ENCODE results near the gene DUOXA1. TPM values are rescaled to one million over a fixed set of nuclear protein-coding genes. Genes with fewer than 3 reads are reported as not detected.

The DUOXA1 gene
- total and polyA plus RNA-seq, 9 donors: 0.30 to 4.1 (median 0.77) TPM

DNA sequence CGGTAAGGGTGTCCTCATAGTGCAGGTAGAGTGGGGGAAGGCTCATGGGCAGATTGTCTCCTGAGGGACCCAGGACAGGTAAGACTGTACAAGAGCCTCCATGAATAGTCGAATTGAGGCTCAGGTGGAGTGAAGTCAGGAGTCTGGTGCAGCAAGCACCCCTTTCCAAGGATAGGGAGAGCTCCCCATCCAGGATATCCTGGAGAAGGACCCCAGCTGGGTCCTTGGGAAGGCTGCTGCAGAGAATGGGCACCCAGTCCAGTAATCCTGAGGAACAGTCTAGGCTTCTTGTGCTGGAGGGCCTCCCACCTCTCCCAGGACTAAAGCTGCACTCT, 15.0 kb downstream of the DUOXA1 start:
- Histone ChIP-seq H3K36me3 (no peaks in the 10 kb centered on the region), H3K27ac (no peak overlapping the region), H3K27me3 (no peaks in the 10 kb centered on the region), H3K9me3 (no peaks in the 10 kb centered on the region), H3K4me1 (ENCODE audit: insufficient read depth) (peaks cover 2% of the 10 kb centered on the region), H3K4me3 (no peak overlapping the region)
- intact Hi-C loops (cut with DNase I): no loop called here
- DNase-seq: no peak
- WGBS, 3 donors: 5 to 20% (median 10%) methylated on average over 2 of the region's 2 CpGs
- no peak for TF ChIP-seq POLR2A (IDR thresholded peaks at IDR 0.05)
- no peak for TF ChIP-seq EP300 (IDR thresholded peaks at IDR 0.05)
- TF ChIP-seq, protein P1, sequence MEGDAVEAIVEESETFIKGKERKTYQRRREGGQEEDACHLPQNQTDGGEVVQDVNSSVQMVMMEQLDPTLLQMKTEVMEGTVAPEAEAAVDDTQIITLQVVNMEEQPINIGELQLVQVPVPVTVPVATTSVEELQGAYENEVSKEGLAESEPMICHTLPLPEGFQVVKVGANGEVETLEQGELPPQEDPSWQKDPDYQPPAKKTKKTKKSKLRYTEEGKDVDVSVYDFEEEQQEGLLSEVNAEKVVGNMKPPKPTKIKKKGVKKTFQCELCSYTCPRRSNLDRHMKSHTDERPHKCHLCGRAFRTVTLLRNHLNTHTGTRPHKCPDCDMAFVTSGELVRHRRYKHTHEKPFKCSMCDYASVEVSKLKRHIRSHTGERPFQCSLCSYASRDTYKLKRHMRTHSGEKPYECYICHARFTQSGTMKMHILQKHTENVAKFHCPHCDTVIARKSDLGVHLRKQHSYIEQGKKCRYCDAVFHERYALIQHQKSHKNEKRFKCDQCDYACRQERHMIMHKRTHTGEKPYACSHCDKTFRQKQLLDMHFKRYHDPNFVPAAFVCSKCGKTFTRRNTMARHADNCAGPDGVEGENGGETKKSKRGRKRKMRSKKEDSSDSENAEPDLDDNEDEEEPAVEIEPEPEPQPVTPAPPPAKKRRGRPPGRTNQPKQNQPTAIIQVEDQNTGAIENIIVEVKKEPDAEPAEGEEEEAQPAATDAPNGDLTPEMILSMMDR (IDR thresholded peaks at IDR 0.05): no peak

DNA sequence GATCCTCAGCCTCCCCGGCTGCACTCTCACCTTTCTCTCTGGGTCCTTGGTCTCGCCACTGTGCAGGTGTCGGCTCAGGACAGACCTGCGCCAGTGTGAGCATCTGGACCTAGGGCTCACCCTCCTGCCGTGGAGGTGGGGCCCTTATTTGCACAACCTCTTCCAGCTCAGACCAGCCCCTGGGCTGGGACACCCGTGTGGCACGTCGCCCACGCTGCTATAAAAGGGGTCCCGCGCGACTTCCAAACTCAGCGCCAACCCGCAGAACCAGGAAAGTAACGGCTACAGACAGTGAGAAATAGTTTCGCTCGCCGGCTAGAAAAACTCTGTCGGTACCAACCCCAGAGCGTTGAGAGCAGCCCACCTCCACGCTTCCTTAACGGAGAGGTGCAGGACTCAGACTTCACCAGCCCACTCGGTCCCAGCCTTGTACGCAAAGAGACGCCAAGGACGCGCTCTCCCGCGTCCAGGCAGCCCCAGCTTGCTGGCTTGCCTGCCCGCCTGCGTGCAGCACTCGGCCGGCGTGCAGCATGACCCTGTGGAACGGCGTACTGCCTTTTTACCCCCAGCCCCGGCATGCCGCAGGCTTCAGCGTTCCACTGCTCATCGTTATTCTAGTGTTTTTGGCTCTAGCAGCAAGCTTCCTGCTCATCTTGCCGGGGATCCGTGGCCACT, 15.5 kb downstream of the DUOXA1 start, which contains the start of the genes DUOX2 and DUOXA2:
TSS of gene DUOX2 (minus strand) at position 97 of the 675 bp plus-strand sequence. CDS start 761 bp downstream, outside the sequence.
TSS of gene DUOXA2 (plus strand) at position 251 of the 675 bp plus-strand sequence. CDS start at position 531, 280 bp downstream.
- Histone ChIP-seq H3K4me3 (no peak within 1 kb of the TSS), H3K27me3 (no peaks in the 10 kb centered on the region)

DNA sequence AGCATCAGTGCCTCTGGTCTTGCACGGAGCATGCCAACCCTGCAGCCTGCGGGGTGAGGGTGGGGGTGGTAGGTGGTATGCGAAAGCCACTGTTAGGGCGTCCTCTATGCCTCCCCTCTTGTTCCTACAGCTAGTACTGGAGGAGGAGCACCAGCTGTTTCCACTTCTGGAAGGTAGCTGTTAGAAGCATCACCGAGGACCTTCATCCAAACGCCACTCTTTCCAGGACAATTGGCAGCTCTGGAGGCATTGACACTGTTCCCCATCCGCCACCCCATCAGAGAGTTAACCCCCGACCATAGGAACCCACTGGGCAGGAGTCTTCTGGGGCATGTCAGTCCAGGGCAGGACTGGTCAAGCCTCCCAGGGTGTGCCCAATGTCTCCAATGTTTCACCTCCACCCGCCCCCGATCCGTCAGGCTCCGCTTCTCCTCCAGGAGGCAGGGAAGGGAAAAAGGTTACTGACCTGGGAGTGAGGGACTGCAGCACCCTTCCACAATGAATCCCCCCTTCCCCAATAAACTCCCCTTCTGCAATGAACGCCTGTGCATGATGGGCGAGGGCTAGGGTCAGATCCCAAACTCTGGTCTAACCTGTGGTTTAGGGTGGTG, 16.2 kb downstream of the DUOXA1 start:
- Histone ChIP-seq H3K27ac (no peak overlapping the region), H3K9me3 (no peaks in the 10 kb centered on the region), H3K4me1 (ENCODE audit: insufficient read depth) (peaks cover 2% of the 10 kb centered on the region), H3K36me3 (no peaks in the 10 kb centered on the region), H3K27me3 (no peaks in the 10 kb centered on the region), H3K4me3 (no peak overlapping the region)
- DNase-seq: no peak
- intact Hi-C loops (cut with DNase I): no loop called here
- 4 to 13% (median 9%) methylated on average over 14 of the region's 14 CpGs for WGBS, 3 donors
- TF ChIP-seq, protein P1 (IDR thresholded peaks at IDR 0.05): no peak
- no peak for TF ChIP-seq POLR2A (IDR thresholded peaks at IDR 0.05)
- no peak for TF ChIP-seq EP300 (IDR thresholded peaks at IDR 0.05)

More for the DNA sequence above, 15.5 kb downstream of the DUOXA1 start, which contains the start of the genes DUOX2 and DUOXA2:
- Histone ChIP-seq H3K27ac (no peak within 1 kb of the TSS), H3K9me3 (no peaks in the 10 kb centered on the region), H3K36me3 (no peaks in the 10 kb centered on the region), H3K4me1 (ENCODE audit: insufficient read depth) (peaks cover 2% of the 10 kb centered on the region)
- no peak for DNase-seq
- intact Hi-C loops (cut with DNase I): no loop called here
- TF ChIP-seq, protein P1 (IDR thresholded peaks at IDR 0.05): no peak
- TF ChIP-seq POLR2A (IDR thresholded peaks at IDR 0.05) (no peak), EP300 (IDR thresholded peaks at IDR 0.05) (no peak)
- 1 to 3% (median 2%) methylated on average over 42 of the region's 42 CpGs for WGBS, 3 donors

DNA sequence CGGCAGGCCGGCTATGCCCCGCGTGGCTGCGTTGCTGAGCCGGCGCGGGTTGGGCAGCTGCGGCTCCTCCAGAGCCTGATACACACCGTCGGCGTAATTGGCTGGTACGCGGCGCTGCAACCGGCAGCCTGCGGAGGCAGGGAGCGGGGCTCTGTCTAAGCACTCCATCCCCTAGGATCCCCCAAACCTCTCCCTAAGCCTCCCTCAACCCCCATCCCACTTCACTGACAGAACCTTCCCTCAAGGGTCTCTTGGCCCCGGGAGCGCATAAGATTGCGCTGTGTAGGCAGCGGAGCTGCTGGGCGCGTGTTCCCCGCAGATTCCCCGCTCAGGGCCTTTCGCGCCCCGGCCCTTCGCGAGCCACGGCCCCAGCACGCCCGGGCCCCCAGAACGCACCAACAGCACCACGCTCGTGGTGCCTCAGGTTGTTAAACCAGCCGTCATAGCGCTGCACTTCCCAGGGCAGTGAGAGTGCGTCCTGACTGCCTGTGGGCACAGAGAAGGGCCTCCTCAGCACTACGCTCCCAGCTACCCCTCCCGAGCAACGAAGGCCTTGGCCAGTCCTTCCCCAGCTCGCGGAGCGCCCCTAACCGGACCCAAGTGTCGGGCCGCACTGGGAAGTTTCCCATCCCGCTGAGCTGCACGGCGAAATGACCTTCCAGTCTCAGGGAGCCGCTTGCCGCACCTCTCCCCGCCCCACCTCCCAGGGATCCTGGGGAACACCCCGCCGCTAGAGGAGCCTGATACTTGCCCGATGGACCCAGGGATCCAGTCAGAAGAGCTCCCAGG, 16.9 kb downstream of the DUOXA1 start:
- WGBS, 3 donors: 1 to 4% (median 1%) methylated on average over 37 to 58 of the region's 58 CpGs
- Histone ChIP-seq H3K9me3 (no peaks in the 10 kb centered on the region), H3K27me3 (no peaks in the 10 kb centered on the region), H3K4me3 (no peak overlapping the region), H3K36me3 (no peaks in the 10 kb centered on the region), H3K4me1 (ENCODE audit: insufficient read depth) (peaks cover 2% of the 10 kb centered on the region), H3K27ac (no peak overlapping the region)
- TF ChIP-seq POLR2A (IDR thresholded peaks at IDR 0.05) (no peak), EP300 (IDR thresholded peaks at IDR 0.05) (no peak)
- intact Hi-C loops (cut with DNase I): no loop called here
- DNase-seq: no peak

All from ovary (tissue), 9 donors.